AG04449 (cell line): ENCODE results near the gene TEF.

Experiments
- CTCF ChIA-PET: fragments of 350-600 bp; formaldehyde crosslinking; extraction: SDS; loops from one replicate; lab custom pipeline; 2021; ENCODE audit warnings: antibody characterized with exemption; lab: Yijun Ruan, JAX
- POLR2A ChIA-PET: fragments of 400-600, 350-600 bp; formaldehyde crosslinking; extraction: SDS; loops from one replicate; lab custom pipeline; 2020; ENCODE audit warnings: antibody characterized with exemption, inconsistent platforms; lab: Yijun Ruan, JAX
- DNase-seq: peaks from one replicate; pipeline ENCODE4 v3.0.0-alpha.2; 2010; ENCODE audit warnings: low read depth, low spot score
- H3K4me3 ChIP-seq: 2 replicates; pipeline ENCODE4 v1.5.1; 2011; ENCODE audit warnings: low read depth, mild to moderate bottlenecking, control low read depth, low read length
- CTCF ChIP-seq: IDR thresholded peaks from one replicate; pipeline ENCODE4 v1.5.1; 2011; ENCODE audit warnings: mild to moderate bottlenecking, moderate library complexity, low read length, control low read depth, inconsistent platforms; ENCODE audit not compliant: insufficient read depth; ENCODE audit errors: missing control alignments

Gene TEF

DNA sequence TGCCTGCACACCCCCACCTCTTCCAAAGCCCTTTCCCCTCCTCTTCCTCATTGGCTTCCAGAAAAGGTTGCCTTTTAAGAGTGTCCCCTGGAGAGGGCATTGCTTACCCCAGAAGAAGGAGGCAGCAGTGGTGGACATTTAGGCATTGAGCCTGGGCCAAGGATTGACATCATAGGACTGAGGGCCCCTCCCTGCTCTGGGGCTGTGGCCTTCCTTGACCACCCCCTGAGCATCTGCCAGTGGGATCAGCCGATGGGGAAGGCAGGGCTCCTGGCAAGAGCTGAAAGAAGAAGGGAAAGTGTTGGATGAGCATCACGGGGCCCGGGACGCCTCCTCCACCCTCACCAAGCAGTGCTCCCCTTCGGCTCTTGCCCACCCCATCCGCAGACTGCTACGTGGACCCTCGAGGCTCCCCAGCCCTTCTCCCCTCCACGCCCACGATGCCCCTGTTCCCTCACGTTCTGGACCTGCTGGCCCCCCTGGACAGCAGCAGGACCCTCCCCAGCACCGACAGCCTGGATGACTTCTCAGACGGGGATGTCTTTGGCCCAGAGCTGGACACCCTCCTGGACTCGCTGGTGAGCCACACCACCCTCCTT lies 43.0 kb upstream of the TEF start:
- ChIA-PET POLR2A (no interaction called here), CTCF (no interaction called here)
- DNase-seq = no peak
- H3K4me3 ChIP-seq = no peak overlapping the region
- no peak for TF ChIP-seq CTCF

DNA sequence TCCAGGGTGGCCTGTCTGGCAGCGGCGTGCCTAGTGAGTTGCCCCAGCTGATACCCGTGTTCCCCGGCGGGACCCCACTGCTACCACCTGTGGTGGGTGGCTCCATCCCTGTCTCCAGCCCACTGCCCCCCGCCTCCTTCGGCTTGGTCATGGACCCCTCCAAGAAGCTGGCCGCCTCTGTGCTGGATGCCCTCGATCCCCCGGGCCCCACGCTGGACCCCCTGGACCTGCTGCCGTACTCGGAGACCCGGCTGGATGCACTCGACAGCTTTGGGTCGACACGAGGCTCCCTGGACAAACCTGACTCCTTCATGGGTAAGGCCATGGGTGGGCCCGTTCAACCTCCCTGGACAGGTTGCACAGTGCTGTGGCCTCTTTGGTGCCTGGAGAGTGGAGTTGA lies 41.9 kb upstream of the TEF start:
- POLR2A ChIA-PET = no interaction called here
- CTCF ChIA-PET = no interaction called here
- H3K4me3 ChIP-seq = no peak overlapping the region
- TF ChIP-seq CTCF = no peak
- no peak for DNase-seq

- TF ChIP-seq CTCF = no peak
- no peak for DNase-seq
- POLR2A ChIA-PET = no interaction called here
- H3K4me3 ChIP-seq = no peak overlapping the region
- CTCF ChIA-PET = no interaction called here
Observed at GRCh38 chr22:41340357-41340756, 41.4 kb upstream of the TEF start.

- TF ChIP-seq CTCF = no peak
- no peak overlapping the region for H3K4me3 ChIP-seq
- CTCF ChIA-PET = no interaction called here
- POLR2A ChIA-PET = no interaction called here
- no peak for DNase-seq
Observed at GRCh38 chr22:41341012-41341411, 40.7 kb upstream of the TEF start.

GRCh38 chr22:41341990-41342389 lies 39.8 kb upstream of the TEF start:
- DNase-seq = no peak
- no peak for TF ChIP-seq CTCF
- CTCF ChIA-PET = no interaction called here
- POLR2A ChIA-PET = no interaction called here
- no peak overlapping the region for H3K4me3 ChIP-seq

GRCh38 chr22:41343300-41343699 lies 38.4 kb upstream of the TEF start:
- CTCF ChIA-PET = interaction anchor here (1.2 to 1.9 kb wide), 2 partner anchors 11 to 27 kb away, joined by 3 to 4 read pairs; no protein-coding TSS in a partner anchor
- no peak overlapping the region for H3K4me3 ChIP-seq
- no peak for TF ChIP-seq CTCF
- POLR2A ChIA-PET = no interaction called here
- no peak for DNase-seq
